Mucosa of rectum (tissue), 2 donors: Measurements from ENCODE around the gene CRELD1.
A peak's percentile ranks its signal among the peaks of the same experiment; 100 is the strongest.
"Not testable (repeated sequence)": the region's sequence is repeated elsewhere in the genome, so short reads cannot be mapped to it uniquely, and the experiment has no call there.

ENCODE experiments used
- H3K27ac ChIP-seq, 2 donors: one replicate each; pipeline ENCODE4 v1.7.0; 2013; ENCODE audit warnings: inconsistent platforms in 2 of 2, low read depth in 2 of 2, low read length in 2 of 2
- H3K27me3 ChIP-seq, 2 donors: one replicate each; pipeline ENCODE4 v1.7.0; 2013; ENCODE audit warnings: low read length in 2 of 2; ENCODE audit not compliant: control insufficient read depth in 2 of 2, insufficient read depth in 2 of 2
- H3K36me3 ChIP-seq, 2 donors: one replicate each; pipeline ENCODE4 v1.7.0; 2013; ENCODE audit warnings: low read length in 2 of 2; ENCODE audit not compliant: control insufficient read depth in 2 of 2, insufficient read depth in 2 of 2
- H3K4me1 ChIP-seq, 2 donors: one replicate each; pipeline ENCODE4 v1.7.0; 2013; ENCODE audit warnings: low read length in 2 of 2, mild to moderate bottlenecking in 1 of 2; ENCODE audit not compliant: control insufficient read depth in 2 of 2, insufficient read depth in 2 of 2
- H3K4me3 ChIP-seq, 2 donors: one replicate each; pipeline ENCODE4 v1.7.0; 2013; ENCODE audit warnings: low read length in 2 of 2
- H3K9ac ChIP-seq, 2 donors: one replicate each; pipeline ENCODE4 v1.7.0; 2013; ENCODE audit warnings: low read length in 2 of 2, low read depth in 1 of 2, mild to moderate bottlenecking in 1 of 2
- H3K9me3 ChIP-seq, 2 donors: one replicate each; pipeline ENCODE4 v1.7.0; 2013; ENCODE audit warnings: low read length in 2 of 2; ENCODE audit not compliant: control insufficient read depth in 2 of 2
- donor health status: healthy.
- donor health status: Normal muscosa, but diverticular disease.

Gene CRELD1

GRCh38 chr3:9895715-9896114, 37.9 kb upstream of the CRELD1 start:
- H3K9me3 ChIP-seq, H3K27ac ChIP-seq, H3K4me3 ChIP-seq, H3K9ac ChIP-seq, H3K27me3 ChIP-seq: not testable (repeated sequence)
- Histone ChIP-seq H3K4me1 (peaks cover 34 to 45% of the 10 kb centered on the region in 2 donors), H3K36me3 (peaks cover 8 to 16% of the 10 kb centered on the region in 2 donors)

GRCh38 chr3:9896755-9897407, 36.8 kb upstream of the CRELD1 start:
- H3K4me3 ChIP-seq, H3K27me3 ChIP-seq, H3K9ac ChIP-seq, H3K9me3 ChIP-seq: not testable (repeated sequence)
- peaks cover 40 to 51% of the 10 kb centered on the region in 2 donors for H3K4me1 ChIP-seq
- H3K36me3 ChIP-seq = peaks cover 8 to 16% of the 10 kb centered on the region in 2 donors
- H3K27ac ChIP-seq = peak overlapping the region; percentile 91

GRCh38 chr3:9897408-9898372, 35.9 kb upstream of the CRELD1 start:
- Histone ChIP-seq H3K4me1 (peaks cover 47 to 59% of the 10 kb centered on the region in 2 donors), H3K36me3 (peaks cover 7 to 11% of the 10 kb centered on the region in 2 donors), H3K4me3 (peak overlapping the region; percentile 32 to 58), H3K9me3 (no peaks in the 10 kb centered on the region), H3K27ac (peak overlapping the region; percentile 91), H3K27me3 (no peaks in the 10 kb centered on the region), H3K9ac (peak overlapping the region; percentile 66 to 69)

- Histone ChIP-seq H3K36me3 (peaks cover 0 to 2% of the 10 kb centered on the region in 2 donors), H3K4me1 (peaks cover 47 to 64% of the 10 kb centered on the region in 2 donors), H3K27ac (peak overlapping the region; percentile 91), H3K9ac (peak overlapping the region; percentile 66 to 69), H3K27me3 (no peaks in the 10 kb centered on the region), H3K9me3 (no peaks in the 10 kb centered on the region), H3K4me3 (peak overlapping the region; percentile 32 to 58)
These were observed 35.0 kb upstream of the CRELD1 start for GRCh38 chr3:9898467-9899241.

GRCh38 chr3:9899289-9899791, 34.3 kb upstream of the CRELD1 start:
- peak overlapping the region; percentile 91 for H3K27ac ChIP-seq

GRCh38 chr3:9900965-9901415, 32.6 kb upstream of the CRELD1 start:
- not testable (repeated sequence) for H3K9me3 ChIP-seq, H3K27me3 ChIP-seq, H3K4me3 ChIP-seq, H3K36me3 ChIP-seq
- Histone ChIP-seq H3K4me1 (peaks cover 48 to 62% of the 10 kb centered on the region in 2 donors), H3K9ac (peak overlapping the region in 1 of 2 donors; percentile 3), H3K27ac (peak overlapping the region; percentile 91)

More at GRCh38 chr3:9899289-9899791, 34.3 kb upstream of the CRELD1 start:
- H3K4me1 ChIP-seq = peaks cover 48 to 67% of the 10 kb centered on the region in 2 donors
- H3K36me3 ChIP-seq = peaks cover 0 to 2% of the 10 kb centered on the region in 2 donors
- no peak overlapping the region for H3K4me3 ChIP-seq
- H3K9me3 ChIP-seq = no peaks in the 10 kb centered on the region
- H3K27me3 ChIP-seq = no peaks in the 10 kb centered on the region
- H3K9ac ChIP-seq = peak overlapping the region in 1 of 2 donors; percentile 59

- H3K4me3 ChIP-seq = peak overlapping the region; percentile 77 to 87
- H3K27me3 ChIP-seq = no peaks in the 10 kb centered on the region
- H3K27ac ChIP-seq = peak overlapping the region; percentile 82 to 88
- peaks cover 7 to 9% of the 10 kb centered on the region in 2 donors for H3K36me3 ChIP-seq
- peak overlapping the region in 1 of 2 donors; percentile 91 for H3K9ac ChIP-seq
- no peaks in the 10 kb centered on the region for H3K9me3 ChIP-seq
- H3K4me1 ChIP-seq = peaks cover 43 to 58% of the 10 kb centered on the region in 2 donors
These were observed 31.7 kb upstream of the CRELD1 start for GRCh38 chr3:9901967-9902366.

GRCh38 chr3:9902372-9903237, 31.0 kb upstream of the CRELD1 start, which contains the start of gene IL17RE:
IL17RE (plus strand) TSS chr3:9902848; CDS start chr3:9902933, 85 bp downstream.
- Histone ChIP-seq H3K27me3 (no peaks in the 10 kb centered on the region), H3K4me3 (peak within 1 kb of the TSS; percentile 77 to 87), H3K27ac (peak within 1 kb of the TSS; percentile 82 to 88), H3K4me1 (peaks cover 37 to 51% of the 10 kb centered on the region in 2 donors), H3K9me3 (no peaks in the 10 kb centered on the region), H3K9ac (peak within 1 kb of the TSS; percentile 88 to 91), H3K36me3 (peaks cover 10 to 14% of the 10 kb centered on the region in 2 donors)

GRCh38 chr3:9903238-9903624, 30.4 kb upstream of the CRELD1 start:
- H3K27me3 ChIP-seq = no peaks in the 10 kb centered on the region
- peak overlapping the region; percentile 82 to 88 for H3K27ac ChIP-seq
- H3K9ac ChIP-seq = peak overlapping the region; percentile 88 to 91
- peaks cover 16 to 20% of the 10 kb centered on the region in 2 donors for H3K36me3 ChIP-seq
- peak overlapping the region; percentile 77 to 87 for H3K4me3 ChIP-seq
- H3K4me1 ChIP-seq = peaks cover 31 to 47% of the 10 kb centered on the region in 2 donors
- no peaks in the 10 kb centered on the region for H3K9me3 ChIP-seq
